ENCODE measurements around the gene SLC45A2. TPM values are rescaled to one million over a fixed set of nuclear protein-coding genes. Genes with fewer than 3 reads are reported as not detected.

Gene SLC45A2
- total RNA-seq, 1 experiment from 2014 or later, result not detected

GRCh38 chr5:33964132-33964700 lies 20.3 kb downstream of the SLC45A2 start:
- POLR2A ChIA-PET, result no interaction called here
- TF ChIP-seq, protein P1, sequence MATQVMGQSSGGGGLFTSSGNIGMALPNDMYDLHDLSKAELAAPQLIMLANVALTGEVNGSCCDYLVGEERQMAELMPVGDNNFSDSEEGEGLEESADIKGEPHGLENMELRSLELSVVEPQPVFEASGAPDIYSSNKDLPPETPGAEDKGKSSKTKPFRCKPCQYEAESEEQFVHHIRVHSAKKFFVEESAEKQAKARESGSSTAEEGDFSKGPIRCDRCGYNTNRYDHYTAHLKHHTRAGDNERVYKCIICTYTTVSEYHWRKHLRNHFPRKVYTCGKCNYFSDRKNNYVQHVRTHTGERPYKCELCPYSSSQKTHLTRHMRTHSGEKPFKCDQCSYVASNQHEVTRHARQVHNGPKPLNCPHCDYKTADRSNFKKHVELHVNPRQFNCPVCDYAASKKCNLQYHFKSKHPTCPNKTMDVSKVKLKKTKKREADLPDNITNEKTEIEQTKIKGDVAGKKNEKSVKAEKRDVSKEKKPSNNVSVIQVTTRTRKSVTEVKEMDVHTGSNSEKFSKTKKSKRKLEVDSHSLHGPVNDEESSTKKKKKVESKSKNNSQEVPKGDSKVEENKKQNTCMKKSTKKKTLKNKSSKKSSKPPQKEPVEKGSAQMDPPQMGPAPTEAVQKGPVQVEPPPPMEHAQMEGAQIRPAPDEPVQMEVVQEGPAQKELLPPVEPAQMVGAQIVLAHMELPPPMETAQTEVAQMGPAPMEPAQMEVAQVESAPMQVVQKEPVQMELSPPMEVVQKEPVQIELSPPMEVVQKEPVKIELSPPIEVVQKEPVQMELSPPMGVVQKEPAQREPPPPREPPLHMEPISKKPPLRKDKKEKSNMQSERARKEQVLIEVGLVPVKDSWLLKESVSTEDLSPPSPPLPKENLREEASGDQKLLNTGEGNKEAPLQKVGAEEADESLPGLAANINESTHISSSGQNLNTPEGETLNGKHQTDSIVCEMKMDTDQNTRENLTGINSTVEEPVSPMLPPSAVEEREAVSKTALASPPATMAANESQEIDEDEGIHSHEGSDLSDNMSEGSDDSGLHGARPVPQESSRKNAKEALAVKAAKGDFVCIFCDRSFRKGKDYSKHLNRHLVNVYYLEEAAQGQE (IDR thresholded peaks at IDR 0.05; ENCODE audit: insufficient read depth in 1 of 2, low read depth in 2 of 2, low read length in 1 of 2), result no peak
- TF ChIP-seq SIN3A (IDR thresholded peaks at IDR 0.05; ENCODE audit: borderline replicate concordance, insufficient read depth, low read depth, low read length) (no peak), CTCF (IDR thresholded peaks at IDR 0.05) (no peak), TCF7L2 (IDR thresholded peaks at IDR 0.05; ENCODE audit: low read depth, low read length) (no peak), POLR2AphosphoS5 (IDR thresholded peaks at IDR 0.05; ENCODE audit: low read depth, low read length) (no peak)
- peaks cover 6% of the 10 kb centered on the region for H3K27me3 ChIP-seq (ENCODE audit: control insufficient read depth, insufficient read depth, low read length)
- H3K4me3 ChIP-seq (ENCODE audit: low read depth in 2 of 2, low read length in 2 of 2), result no peak overlapping the region
- H3K4me1 ChIP-seq (ENCODE audit: control insufficient read depth, insufficient read depth, low read length), result no peaks in the 10 kb centered on the region
- no peaks in the 10 kb centered on the region for H3K9me3 ChIP-seq (ENCODE audit: control insufficient read depth, insufficient read depth, low read depth, low read length)
- H3K27ac ChIP-seq (ENCODE audit: low read length), result no peak overlapping the region
- CTCF ChIA-PET, result no interaction called here
- no peak for DNase-seq (ENCODE audit: low read depth, low spot score)
- in situ Hi-C loops (cut with HindIII; ENCODE audit: low pct_unique_long_range_greater_than_20kb, low sequenced_read_pairs) (no loop called here), intact Hi-C loops (cut with micrococcal nuclease; ENCODE audit: unreplicated experiment) (no loop called here)
- ATAC-seq, result no peak
- H3K36me3 ChIP-seq (ENCODE audit: control insufficient read depth, insufficient read depth, low read length), result no peaks in the 10 kb centered on the region
- no TSS peak for BruUV-seq (replicated peaks)

DNA sequence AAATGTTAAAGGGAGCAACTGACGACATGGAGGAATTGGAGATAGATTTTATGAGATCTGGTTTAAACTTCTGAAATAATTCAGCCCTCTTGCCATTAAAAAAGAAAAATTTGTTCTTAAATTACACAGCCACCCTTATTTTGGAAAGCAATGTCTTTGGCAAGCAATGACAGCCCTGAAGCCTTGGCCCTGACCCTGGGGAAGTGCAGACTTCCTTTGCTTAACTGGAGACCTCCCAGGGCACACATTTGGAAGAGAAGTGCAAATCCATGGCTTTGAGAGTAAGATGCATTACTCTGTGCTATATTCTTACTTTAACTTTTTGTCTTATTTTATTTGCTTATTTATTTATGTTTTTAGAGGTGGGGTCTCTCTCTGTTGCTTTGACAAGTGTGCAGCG lies 26.3 kb downstream of the SLC45A2 start:
- no peaks in the 10 kb centered on the region for H3K9me3 ChIP-seq (ENCODE audit: control insufficient read depth, insufficient read depth, low read depth, low read length)
- DNase-seq (ENCODE audit: low read depth, low spot score) (no peak), ATAC-seq (no peak)
- no TSS peak for BruUV-seq (replicated peaks)
- TF ChIP-seq, protein P1 (IDR thresholded peaks at IDR 0.05; ENCODE audit: insufficient read depth in 1 of 2, low read depth in 2 of 2, low read length in 1 of 2), result no peak
- TF ChIP-seq TCF7L2 (IDR thresholded peaks at IDR 0.05; ENCODE audit: low read depth, low read length) (no peak), SIN3A (IDR thresholded peaks at IDR 0.05; ENCODE audit: borderline replicate concordance, insufficient read depth, low read depth, low read length) (no peak), CTCF (IDR thresholded peaks at IDR 0.05) (no peak), POLR2AphosphoS5 (IDR thresholded peaks at IDR 0.05; ENCODE audit: low read depth, low read length) (no peak)
- H3K4me3 ChIP-seq (ENCODE audit: low read depth in 2 of 2, low read length in 2 of 2), result no peak overlapping the region
- H3K27ac ChIP-seq (ENCODE audit: low read length), result no peak overlapping the region
- ChIA-PET CTCF (no interaction called here), POLR2A (no interaction called here)
- H3K4me1 ChIP-seq (ENCODE audit: control insufficient read depth, insufficient read depth, low read length), result no peaks in the 10 kb centered on the region
- H3K27me3 ChIP-seq (ENCODE audit: control insufficient read depth, insufficient read depth, low read length), result peaks cover 6% of the 10 kb centered on the region
- no peaks in the 10 kb centered on the region for H3K36me3 ChIP-seq (ENCODE audit: control insufficient read depth, insufficient read depth, low read length)
- intact Hi-C loops (cut with micrococcal nuclease; ENCODE audit: unreplicated experiment) (no loop called here), in situ Hi-C loops (cut with HindIII; ENCODE audit: low pct_unique_long_range_greater_than_20kb, low sequenced_read_pairs) (no loop called here)

Data from Panc1 (cell line).